ENCODE measurements around the gene BLOC1S4.

Gene BLOC1S4

GRCh38 chr4:6692379-6692778 is 23.6 kb upstream of the BLOC1S4 start:
- DNase-seq (ENCODE audit: low read depth in 2 of 2) = no peak

DNA sequence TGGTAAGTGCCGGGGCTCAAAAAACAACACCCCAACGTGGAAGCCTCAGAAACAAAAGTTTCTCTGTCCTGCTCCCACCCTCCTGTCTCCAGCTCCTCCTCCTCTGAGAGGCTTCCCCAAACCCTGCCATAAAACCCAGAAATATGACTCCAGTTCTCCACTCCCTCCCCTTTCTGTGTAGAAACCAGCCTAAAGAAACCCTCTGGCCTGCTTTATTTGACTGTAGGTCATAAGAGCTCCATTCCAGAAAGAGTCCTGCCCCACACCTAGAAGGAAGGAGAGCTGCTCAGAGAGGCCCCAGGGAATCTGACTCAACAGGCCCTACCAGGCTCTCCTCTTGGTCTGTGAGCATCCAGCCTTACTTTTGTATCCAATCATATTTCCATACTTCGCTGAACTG is 23.2 kb upstream of the BLOC1S4 start:
- no peak for DNase-seq (ENCODE audit: low read depth in 2 of 2)

DNA sequence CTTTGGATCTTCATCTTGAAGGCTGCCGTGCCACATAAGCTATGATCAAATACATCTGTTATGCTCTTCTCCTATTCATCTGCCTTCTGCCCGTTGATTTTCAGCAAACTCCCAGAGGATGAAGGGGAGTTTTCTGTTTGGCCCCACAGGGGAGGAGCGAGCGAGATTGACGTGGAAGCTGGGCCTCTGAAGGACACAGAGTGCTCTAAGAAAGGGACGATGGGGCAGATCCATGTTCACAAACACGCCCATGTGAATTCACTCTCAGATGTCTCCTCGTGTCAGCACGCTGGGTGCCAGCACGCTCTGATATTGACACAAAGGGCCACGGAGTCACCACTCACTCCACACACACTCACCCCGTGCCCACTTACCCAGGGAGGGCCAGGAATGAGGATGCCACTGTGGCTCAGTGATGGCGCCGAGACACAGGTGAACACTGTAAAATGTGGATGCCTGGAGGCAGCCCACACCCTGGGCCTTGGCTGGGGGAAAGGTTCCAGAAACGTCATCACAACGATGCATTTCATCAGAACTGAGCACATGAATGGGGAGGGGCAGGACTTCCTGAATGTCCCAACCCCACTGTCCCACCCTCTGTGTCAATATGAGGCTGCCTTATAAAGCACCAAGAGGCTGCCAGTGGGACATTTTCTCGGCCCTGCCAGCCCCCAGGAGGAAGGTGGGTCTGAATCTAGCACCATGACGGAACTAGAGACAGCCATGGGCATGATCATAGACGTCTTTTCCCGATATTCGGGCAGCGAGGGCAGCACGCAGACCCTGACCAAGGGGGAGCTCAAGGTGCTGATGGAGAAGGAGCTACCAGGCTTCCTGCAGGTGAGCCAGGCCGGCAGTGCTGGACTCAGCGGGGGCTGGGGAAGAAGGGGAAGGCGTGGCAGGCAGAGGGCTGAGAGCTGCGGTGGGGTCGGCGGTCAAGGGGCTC is 22.5 kb upstream of the BLOC1S4 start, which contains the start of gene S100P:
Gene S100P (plus strand): TSS at position 648 of the 946 bp plus-strand sequence. CDS start 55 bp downstream, at position 703.
- no peak for DNase-seq (ENCODE audit: low read depth in 2 of 2)

- no peak for DNase-seq (ENCODE audit: low read depth in 2 of 2)
These were observed 21.6 kb upstream of the BLOC1S4 start for GRCh38 chr4:6694177-6694901.

DNA sequence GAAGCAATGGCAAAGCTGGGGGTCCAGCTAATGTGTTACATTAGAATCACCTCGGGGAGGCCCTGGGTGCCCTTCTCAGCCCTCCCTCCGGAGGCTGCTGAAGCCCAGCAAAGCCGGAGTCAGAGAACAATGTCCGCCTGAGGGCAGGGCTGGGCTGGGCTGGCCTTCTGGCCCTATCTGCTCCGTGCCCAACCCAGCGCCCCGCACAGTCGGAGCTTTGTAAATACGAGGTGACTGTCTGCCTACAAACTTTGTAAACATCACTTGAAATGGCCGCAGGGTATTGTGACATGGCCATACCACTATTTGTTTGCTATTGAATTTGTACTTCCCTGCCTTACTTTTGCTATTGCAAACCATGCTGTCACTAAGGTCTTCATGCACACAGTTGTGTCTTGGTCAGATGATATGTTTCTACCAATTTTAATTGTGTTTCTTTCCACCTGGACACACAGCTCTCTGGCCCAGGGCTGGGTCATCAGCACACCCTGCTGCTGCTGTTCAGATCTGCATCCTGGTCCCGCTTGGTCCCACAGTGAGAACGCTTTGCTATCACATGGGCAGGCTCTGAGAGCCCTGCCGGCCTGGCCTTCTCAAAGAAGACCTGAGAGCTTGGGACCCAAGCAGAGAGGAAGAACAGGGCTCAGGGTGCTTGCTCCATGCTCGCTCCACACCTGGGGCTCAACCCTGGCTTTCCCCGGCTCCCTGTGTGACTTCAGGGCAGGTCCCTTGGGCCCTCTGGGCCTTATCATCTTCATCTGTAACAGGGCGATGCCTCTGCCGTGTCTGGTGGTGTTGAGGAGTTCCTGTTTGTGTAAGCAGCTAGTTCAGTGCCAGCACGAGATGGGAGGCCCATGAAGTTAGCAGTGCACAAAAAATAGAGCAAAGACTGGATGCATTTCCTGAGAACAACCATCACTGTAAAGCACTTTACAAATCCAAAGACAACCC is 20.0 kb upstream of the BLOC1S4 start:
- peak in 1 of 2 donors; percentile 27 for DNase-seq (ENCODE audit: low read depth in 2 of 2)

- DNase-seq (ENCODE audit: low read depth in 2 of 2) = no peak
These were observed 19.4 kb upstream of the BLOC1S4 start for GRCh38 chr4:6696611-6697010.

DNA sequence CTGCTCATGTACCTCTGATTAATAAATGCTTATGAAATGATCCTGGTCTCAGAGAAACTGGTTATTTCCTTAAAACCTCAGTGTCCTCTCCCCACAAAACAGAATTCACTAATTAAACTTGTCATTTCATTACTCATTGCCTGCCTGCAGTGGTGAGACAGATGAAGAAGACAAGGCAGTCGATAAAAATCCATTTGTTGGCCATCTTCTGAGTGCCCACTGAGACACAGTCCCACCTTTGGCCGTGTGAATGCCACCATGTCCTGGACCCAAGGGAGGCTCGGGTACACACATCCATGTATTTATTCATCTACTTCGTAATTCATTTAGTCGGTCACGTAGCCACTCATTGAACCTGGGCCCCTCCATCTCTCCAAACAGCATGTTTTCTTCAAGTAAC is 18.8 kb upstream of the BLOC1S4 start:
- no peak for DNase-seq (ENCODE audit: low read depth in 2 of 2)

DNA sequence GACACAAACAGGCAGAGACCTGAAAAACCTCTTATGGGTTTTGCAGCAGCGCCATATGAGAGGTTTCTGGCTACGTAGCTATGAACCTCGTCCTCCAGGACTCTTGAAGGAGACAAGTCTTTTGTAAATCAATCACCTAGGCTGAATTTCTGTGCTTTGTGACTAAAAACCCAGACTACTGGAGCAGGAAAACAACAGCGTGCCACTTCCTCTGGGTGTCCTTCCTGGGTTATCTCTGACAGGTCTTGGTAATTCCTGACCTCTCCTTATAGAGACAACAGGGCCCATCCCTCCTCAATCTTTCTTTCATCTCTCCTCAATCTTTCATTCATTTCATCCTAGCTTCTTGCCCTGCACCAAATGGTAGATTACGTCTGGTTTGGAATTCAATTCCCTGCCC is 16.6 kb upstream of the BLOC1S4 start:
- DNase-seq (ENCODE audit: low read depth in 2 of 2) = no peak

DNA sequence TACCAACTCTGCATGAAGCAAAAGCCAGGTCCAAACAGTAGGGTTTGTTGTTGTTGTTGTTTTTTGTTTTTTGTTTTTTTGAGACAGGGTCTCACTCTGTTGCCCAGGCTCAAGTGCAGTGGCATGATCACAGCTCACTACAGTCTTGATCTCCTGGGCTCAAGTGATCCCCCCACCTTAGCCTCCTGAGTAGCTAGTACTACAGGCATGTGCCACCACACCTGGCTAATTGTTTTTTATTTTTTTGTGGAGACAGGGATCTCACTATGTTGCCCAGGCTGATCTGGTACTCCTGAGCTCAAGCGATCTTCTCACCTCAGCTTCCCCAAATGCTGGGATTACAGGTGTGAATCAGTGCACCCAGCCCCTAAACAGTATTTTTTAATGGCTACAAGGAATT is 16.1 kb upstream of the BLOC1S4 start:
- DNase-seq (ENCODE audit: low read depth in 2 of 2) = no peak

DNA sequence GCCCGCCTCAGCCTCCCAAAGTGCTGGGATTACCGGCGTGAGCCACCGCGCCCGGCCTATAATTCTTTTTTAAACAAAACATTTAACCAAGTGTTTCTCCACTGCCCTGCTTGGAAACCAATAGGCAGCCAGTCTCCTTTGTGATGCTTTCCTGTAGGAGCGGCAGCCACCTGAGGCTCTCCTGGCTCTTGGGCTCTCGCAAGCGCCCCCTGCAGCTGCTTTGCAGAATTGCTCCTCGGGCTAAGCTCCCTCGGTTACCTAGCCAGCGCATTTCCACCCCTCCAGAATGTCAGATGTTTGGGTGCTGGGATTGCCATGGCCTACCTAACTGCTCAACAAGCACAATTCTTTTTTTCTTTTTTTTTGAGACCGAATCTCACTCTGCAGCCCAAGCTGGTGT is 14.6 kb upstream of the BLOC1S4 start:
- peak in 1 of 2 donors; percentile 58 for DNase-seq (ENCODE audit: low read depth in 2 of 2)

GRCh38 chr4:6702761-6703160 is 13.2 kb upstream of the BLOC1S4 start:
- DNase-seq (ENCODE audit: low read depth in 2 of 2) = no peak

- DNase-seq (ENCODE audit: low read depth in 2 of 2) = no peak
These were observed 12.2 kb upstream of the BLOC1S4 start for GRCh38 chr4:6703786-6704185.

GRCh38 chr4:6705646-6706045 is 10.3 kb upstream of the BLOC1S4 start:
- DNase-seq (ENCODE audit: low read depth in 2 of 2) = no peak

DNA sequence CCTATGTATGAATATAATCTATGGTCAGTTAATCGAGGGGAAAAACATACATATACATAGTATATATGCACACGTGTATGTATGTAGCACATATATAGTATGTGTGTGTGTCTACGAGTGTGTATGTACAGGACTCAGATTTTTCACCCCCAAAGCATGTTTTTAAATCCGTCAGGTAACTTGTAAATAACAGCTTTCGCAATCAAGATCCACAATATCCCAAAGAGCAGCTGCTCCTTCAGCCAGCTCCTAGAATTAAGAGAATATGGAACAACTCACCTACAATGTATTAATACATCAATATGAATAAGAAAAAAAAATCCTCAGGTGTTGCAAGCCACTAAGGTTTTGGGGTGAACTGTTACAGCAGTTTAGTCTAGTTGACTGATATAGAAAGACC is 9.8 kb upstream of the BLOC1S4 start:
- DNase-seq (ENCODE audit: low read depth in 2 of 2) = no peak

DNA sequence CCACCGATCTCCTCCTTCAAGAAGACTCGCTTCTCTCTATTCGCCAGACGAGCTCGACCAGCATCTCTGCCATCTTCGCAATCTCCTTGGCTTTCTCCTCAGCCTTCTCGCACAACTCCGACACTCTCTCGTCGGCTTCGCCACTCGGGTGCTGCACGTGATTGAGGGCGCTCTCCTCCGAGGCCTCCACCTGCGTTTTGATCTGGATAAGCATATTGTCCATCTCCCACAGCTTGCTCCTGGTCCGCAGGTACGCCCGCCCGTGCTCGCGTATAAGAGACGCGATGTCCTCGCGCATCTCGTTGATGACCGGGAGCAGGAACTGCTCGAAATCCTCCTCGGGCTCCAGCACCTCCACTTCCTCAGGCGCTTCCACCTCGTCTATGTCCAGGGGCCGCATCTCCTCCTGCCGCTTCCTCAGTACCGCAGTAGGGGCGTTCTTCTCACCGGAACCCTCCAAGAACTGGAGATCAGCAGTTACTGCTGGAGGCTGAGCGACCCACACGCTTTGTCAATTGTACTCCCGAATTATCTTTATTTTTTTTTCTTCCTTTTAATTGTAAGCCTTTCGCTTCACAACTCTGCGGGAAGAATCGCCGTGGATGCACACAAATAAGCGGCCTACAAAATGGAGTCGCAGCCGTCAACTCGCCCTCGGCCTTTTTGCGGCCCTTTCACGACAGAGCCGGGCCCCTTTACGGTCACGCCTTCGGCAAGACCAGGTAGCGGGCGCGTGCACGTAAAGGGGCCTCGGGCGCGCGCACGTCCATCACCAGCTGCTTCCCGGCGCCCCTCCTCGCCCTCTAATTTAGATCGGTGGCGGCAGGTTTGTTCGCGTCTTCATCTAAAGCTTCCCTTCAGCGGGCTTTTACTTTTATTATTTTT is 6.5 kb upstream of the BLOC1S4 start, which contains the start of gene MRFAP1L1:
Gene MRFAP1L1 (minus strand): TSS at position 636 of the 885 bp plus-strand sequence. CDS start 236 bp downstream, at position 400.
- DNase-seq (ENCODE audit: low read depth in 2 of 2) = peak; percentile 96

DNA sequence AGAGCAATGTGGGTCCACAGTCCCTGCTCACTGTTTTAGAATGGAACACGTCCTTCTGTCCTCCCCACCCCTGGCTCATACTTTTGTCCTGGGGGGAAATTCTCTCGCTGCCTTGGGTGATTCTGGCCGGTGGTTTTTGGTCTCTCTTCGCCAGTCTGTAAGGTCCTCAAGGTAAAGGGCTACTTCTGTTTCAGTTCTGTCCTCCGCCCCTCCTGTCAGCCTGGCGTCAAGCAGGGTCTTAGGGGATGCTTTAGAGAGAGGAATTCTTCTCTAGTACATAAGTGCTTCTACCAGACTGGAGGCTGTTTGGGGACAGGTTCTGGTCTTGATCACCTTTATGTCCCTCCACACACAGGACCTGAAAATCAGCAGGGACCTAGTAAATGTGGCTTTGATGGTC is 5.7 kb upstream of the BLOC1S4 start:
- DNase-seq (ENCODE audit: low read depth in 2 of 2) = no peak

DNA sequence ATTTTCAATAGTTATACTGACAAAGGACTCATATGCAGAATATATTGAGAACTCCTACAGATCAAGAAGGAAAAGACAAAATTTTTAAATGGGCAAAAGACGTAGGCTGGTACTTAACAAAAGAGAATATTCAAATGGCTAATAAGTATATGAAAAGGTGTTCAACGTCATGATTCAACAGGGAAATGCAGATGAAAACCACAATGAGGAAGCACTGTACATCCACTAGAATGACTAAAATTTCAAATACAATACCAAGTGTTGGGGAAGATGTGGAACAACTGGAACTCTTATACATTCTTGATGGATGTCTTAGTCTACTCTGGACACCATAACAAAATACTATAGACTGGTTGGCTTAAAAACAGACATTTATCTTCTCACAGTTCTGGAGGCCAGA is 5.0 kb upstream of the BLOC1S4 start:
- DNase-seq (ENCODE audit: low read depth in 2 of 2) = no peak

- DNase-seq (ENCODE audit: low read depth in 2 of 2) = no peak
These were observed 1.0 kb upstream of the BLOC1S4 start for GRCh38 chr4:6714954-6715353.

DNA sequence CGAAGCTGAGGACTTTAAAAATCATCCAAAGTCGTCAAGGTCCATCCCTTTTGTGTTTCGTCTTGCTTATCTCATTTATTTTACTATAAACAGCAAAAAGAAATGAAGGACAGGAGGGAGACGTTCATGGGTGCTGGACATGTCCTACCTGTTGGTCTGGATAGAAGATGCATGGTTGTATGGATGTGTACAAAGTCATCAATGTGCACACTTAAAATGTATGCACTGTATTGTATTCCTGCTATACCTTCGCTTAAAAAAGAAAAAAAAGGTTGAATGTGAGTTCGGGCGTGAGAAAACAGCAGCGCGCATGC is 313 bp upstream of the BLOC1S4 start:
- DNase-seq (ENCODE audit: low read depth in 2 of 2) = no peak

DNA sequence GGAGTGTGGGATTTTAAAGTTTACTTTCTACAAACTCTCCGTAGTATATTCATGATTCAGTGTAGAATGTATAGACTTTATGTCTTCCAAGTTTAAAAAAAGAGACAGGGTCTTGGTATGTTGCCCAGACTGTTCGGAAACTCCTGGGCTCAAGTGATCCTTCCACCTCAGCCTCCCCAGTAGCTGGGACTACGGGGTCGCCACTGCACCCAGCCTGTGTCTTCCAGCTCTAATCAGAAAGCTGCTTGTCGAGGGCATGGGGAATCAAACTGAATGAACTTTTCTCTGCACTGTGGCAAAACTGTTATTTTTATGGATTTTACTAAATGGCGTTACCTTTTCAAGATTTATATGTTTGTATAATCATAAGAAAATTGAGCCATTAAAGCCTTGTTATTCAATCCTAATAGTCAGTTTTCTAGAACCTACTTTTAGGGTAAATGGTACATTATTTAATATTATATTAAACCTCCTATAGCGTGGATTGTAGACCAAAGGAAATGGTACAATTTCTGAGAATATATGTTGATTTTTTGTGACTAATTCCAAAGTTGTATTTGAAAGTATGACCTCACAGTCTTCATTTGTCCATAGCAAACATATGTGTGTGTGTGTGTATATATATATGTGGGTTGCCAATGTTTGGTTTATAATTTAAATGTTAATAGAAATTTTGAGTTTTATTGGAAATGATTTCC is 1.1 kb downstream of the BLOC1S4 start:
- no peak for DNase-seq (ENCODE audit: low read depth in 2 of 2)

Measured in stimulated activated CD4-positive, alpha-beta T cell treated with anti-CD3 and anti-CD28 coated beads, Interleukin-4, amount 100 ng/mL, for 48 hours (primary cell).